ENCODE data around the gene KIF5A.
"Not testable (repeated sequence)": the region's sequence is repeated elsewhere in the genome, so short reads cannot be mapped to it uniquely, and the experiment has no call there.

The KIF5A gene

GRCh38 chr12:57585156-57585555, 35.3 kb downstream of the KIF5A start:
- no peak for DNase-seq

GRCh38 chr12:57586128-57586527, 36.3 kb downstream of the KIF5A start:
- peak; percentile 22 for DNase-seq

DNA sequence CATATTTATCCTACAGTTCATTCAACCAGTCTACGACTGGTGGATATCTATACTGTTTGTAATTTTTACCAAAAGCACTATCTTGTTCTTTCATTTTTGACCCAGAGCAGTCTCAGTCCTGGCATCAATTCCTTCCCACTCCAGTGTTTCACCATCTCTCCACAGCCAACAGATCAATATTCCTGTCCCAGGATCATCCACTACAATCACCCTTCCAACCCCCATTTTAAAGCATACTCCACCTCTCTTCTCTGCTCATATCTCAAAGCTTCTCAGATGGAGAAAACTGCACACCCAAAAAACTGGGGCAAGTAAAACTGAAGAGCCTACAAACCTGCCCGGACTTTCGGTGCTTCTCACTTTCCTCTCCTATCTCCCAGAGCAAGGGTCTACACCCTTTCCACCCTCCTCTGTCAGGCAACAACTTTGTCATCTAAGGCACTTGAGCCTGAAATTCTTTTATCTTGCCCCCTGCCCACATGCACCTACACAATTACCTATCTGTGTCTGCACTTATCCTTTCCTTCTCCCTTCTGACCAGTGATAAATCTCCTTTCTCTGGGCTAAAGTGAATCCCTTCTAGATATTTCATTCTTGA, 37.1 kb downstream of the KIF5A start:
- no peak for DNase-seq

- DNase-seq, result not testable (repeated sequence)
Observed at GRCh38 chr12:57588951-57589610, 39.2 kb downstream of the KIF5A start.

- DNase-seq, result no peak
Observed at GRCh38 chr12:57590479-57590863, 40.6 kb downstream of the KIF5A start.

GRCh38 chr12:57590864-57591781, 41.3 kb downstream of the KIF5A start, which contains the start of gene PIP4K2C:
TSS of gene PIP4K2C (plus strand) at chr12:57591192. CDS start at chr12:57591290, 98 bp downstream.
- peak; percentile 96 for DNase-seq

DNA sequence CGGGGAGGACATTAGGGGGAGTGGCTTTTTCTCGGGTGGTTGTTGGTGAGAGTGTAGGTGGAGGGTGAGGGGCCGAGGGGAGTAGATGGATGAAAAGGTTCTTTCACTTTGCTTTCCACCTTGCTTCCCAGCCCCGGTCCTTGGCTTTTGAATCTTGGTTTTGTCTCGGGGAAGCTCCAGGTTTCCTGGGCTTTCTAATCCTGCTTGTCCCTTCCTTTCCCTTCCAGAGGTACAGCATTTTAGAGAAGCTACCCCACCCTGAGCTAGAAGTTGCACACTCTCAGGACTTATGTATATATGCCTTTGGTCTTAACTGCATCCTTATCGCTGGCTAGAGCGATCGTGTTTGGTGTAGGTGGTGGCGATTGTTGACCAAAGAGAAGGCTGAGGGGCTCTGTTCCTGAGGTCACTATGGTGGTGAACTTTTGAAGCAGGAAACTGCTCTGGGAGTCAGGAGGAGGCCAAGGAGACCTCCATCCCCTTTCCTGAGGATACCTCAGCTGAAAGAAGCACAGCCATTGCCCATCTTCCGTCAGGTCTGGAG, 42.0 kb downstream of the KIF5A start:
- no peak for DNase-seq

GRCh38 chr12:57592551-57593165, 42.8 kb downstream of the KIF5A start:
- no peak for DNase-seq

GRCh38 chr12:57593187-57593586, 43.3 kb downstream of the KIF5A start:
- no peak for DNase-seq

- no peak for DNase-seq
Observed at GRCh38 chr12:57600395-57600794, 50.6 kb downstream of the KIF5A start.

- no peak for DNase-seq
Observed at GRCh38 chr12:57602544-57602943, 52.7 kb downstream of the KIF5A start.

DNA sequence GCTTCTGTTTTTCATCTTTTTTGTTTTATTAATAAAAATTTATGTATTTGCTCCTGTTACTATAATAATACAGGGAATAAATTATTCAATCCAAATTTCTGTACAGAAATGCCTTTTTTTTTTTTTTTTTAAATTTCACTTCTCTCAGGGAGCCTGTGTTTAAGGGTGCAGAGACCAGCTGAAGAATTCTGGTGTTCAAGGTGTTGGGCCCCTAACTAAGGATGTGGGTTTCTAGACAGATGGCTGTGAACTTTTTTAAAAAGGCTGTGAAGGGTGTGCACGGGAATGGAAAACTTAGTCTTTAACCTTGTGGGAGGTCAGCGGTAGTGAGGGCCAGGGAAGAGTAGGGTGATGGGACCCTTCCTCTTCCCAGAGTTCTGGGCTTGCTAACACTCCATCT, 53.5 kb downstream of the KIF5A start:
- no peak for DNase-seq

- peak; percentile 38 for DNase-seq
Observed at GRCh38 chr12:57603815-57604453, 54.1 kb downstream of the KIF5A start.

DNA sequence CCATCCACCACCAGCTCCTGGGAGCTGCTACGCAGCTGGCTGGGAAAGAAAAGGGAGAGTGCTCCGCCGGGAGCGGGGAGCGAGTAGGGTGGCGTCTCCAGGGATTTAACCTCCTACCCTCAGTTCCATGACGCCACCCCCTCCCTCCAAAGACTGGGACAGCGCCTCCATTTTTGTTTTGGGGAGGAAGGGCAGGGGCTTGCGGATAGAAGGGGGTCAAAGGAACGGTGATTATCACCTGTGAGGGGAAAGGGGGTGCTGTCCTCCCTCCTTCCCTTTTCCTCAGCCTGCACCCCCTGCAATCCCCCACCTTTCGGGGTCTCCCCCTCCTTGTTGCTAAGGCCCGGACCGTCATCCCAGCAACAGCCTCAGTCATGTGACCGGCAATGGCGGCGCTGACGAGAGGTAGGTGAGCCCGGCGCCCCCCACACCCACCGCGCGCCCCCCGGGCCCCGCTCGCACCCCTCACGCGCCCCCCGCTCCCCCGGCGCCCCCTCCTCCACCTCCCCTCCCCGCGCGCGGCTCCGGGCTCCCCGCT, 54.7 kb downstream of the KIF5A start, which contains the start of gene DTX3:
Gene DTX3 (plus strand): TSS at position 371 of the 538 bp plus-strand sequence. CDS start 1,694 bp downstream, outside the sequence.
- peak; percentile 77 for DNase-seq

DNA sequence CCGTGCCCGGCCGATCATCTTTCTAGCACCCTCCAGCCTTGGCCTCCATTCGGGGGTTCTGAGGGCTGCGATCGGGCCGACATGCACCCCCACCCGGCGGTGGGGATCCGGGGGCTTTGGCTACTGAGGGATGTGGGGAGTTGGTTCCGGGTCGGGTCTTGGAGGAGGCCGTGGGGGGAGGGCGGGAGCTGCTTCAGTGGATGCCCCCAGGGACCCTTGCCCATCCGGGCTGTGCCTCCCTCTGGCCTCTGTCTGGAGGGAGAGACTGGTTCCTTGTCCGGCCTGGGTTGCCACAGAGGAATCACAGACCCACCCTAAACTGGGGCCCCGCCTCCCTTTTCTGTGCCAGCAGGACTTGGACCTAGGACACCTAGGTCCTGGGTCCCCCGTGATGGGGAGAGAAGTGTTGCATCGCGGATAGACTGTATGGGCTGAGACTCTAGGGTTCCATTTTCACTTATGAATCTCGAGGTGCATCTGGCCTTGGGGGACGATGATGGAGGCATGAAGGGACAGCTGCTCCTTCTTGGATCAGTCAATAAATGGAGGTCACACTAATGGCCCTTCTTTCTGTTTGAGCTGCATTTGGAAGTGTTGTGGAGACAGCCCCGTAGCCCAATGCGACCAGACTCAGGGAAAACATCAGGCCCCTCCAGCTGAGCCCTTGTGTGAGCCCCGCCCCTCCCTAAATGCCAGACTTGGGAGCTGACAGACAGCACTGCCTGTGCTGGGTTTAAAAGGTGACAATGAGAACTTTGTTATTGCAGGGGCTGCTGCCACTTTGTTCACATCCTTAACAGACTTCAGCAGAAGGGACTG, 55.4 kb downstream of the KIF5A start:
- peak; percentile 43 for DNase-seq

DNA sequence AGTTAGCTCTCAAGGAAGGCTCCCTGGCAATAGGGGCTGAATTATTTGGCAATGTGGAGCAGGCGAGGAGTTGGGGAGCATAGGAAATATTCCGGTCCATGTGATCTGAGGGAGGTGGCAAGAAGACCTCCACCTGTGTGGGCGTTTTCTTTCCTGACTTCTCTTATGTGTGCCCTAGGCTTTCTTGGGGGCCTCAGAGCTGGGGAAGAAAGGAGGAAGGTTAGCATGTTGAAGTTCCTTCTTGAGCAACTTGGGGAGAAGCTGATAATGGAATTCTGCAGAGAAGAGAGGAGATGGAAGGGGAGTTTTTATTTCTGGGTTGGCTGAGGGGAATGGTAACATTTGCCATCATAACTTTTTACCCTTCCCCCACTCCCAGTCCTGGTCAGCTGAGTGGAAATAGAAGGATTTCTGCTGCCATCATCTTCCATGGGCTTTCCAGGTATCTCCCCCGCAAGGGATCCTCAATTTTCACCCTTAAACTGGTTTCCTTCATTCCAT, 56.0 kb downstream of the KIF5A start:
- DNase-seq, result no peak

DNA sequence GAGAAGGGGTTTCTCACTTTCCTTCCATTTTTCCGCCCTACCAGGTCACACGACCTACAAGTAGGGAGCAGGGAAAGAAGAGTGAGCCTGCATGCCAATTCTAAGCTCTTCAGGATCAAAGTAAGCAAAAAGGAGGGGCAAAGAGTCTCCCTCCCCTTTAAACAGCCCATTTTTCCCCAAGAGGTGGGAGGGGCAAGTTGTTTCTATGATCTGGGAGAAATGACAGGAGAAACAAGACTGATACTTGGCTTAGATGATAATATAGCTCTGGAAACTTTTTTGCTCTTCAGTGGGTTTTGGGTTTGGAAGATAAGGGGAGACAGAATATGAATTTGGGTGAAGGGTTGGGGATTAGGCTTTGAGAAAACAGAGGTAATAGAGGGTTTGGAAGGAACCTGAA, 56.6 kb downstream of the KIF5A start:
- no peak for DNase-seq

DNA sequence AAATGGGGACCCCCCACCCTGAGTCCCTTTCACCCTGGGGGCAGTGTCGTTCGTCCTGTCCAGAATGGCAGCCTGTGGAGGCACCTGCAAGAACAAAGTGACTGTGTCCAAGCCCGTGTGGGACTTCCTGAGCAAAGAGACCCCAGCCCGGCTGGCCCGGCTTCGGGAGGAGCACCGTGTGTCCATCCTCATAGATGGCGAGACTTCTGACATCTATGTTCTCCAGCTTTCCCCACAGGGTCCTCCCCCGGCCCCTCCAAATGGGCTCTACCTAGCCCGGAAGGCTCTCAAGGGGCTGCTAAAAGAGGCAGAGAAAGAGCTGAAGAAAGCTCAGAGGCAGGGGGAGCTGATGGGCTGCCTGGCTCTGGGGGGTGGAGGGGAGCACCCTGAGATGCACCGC, 57.0 kb downstream of the KIF5A start:
- no peak for DNase-seq

- no peak for DNase-seq
Observed at GRCh38 chr12:57607958-57608663, 58.3 kb downstream of the KIF5A start.

GRCh38 chr12:57609101-57609780, 59.4 kb downstream of the KIF5A start:
- no peak for DNase-seq

Data from NCI-H69 (cell line).